Measurements from ENCODE around the gene GRIFIN.

GRIFIN gene

GRCh38 chr7:2484868-2485267 is 8.7 kb upstream of the GRIFIN start:
- DNase-seq (ENCODE audit: insufficient read length, low spot score) (no peak), FAIRE-seq (no peak)
- no peak for TF ChIP-seq POLR2A (IDR thresholded peaks at IDR 0.05; ENCODE audit: low read depth, low read length)

- TF ChIP-seq POLR2A (IDR thresholded peaks at IDR 0.05; ENCODE audit: low read depth, low read length): no peak
- no peak for FAIRE-seq
- no peak for DNase-seq (ENCODE audit: insufficient read length, low spot score)
These were observed 7.3 kb upstream of the GRIFIN start for GRCh38 chr7:2483494-2483893.

- no peak for FAIRE-seq
- no peak for DNase-seq (ENCODE audit: insufficient read length, low spot score)
- TF ChIP-seq POLR2A (IDR thresholded peaks at IDR 0.05; ENCODE audit: low read depth, low read length): no peak
These were observed 6.7 kb upstream of the GRIFIN start for GRCh38 chr7:2482725-2483451.

- no peak for TF ChIP-seq POLR2A (IDR thresholded peaks at IDR 0.05; ENCODE audit: low read depth, low read length)
- DNase-seq (ENCODE audit: insufficient read length, low spot score) (no peak), FAIRE-seq (no peak)
These were observed 5.0 kb upstream of the GRIFIN start for GRCh38 chr7:2481195-2481594.

- no peak for FAIRE-seq
- no peak for DNase-seq (ENCODE audit: insufficient read length, low spot score)
- TF ChIP-seq POLR2A (IDR thresholded peaks at IDR 0.05; ENCODE audit: low read depth, low read length): no peak
These were observed 3.8 kb upstream of the GRIFIN start for GRCh38 chr7:2480070-2480408.

GRCh38 chr7:2479276-2480069 is 3.3 kb upstream of the GRIFIN start:
- DNase-seq (ENCODE audit: insufficient read length, low spot score): no peak
- TF ChIP-seq POLR2A (IDR thresholded peaks at IDR 0.05; ENCODE audit: low read depth, low read length): no peak
- no peak for FAIRE-seq

- no peak for FAIRE-seq
- DNase-seq (ENCODE audit: insufficient read length, low spot score): peak; percentile 87
- TF ChIP-seq POLR2A (IDR thresholded peaks at IDR 0.05; ENCODE audit: low read depth, low read length): no peak; the same call in 1 of the 2 replicates
These were observed 2.6 kb upstream of the GRIFIN start for GRCh38 chr7:2478800-2479199.

GRCh38 chr7:2478399-2478785 is 2.2 kb upstream of the GRIFIN start:
- peak; percentile 100 for DNase-seq (ENCODE audit: insufficient read length, low spot score)
- FAIRE-seq: peak; percentile 20

GRCh38 chr7:2477447-2478398 is 1.5 kb upstream of the GRIFIN start:
- peak; percentile 98 for DNase-seq (ENCODE audit: insufficient read length, low spot score)
- FAIRE-seq: no peak
- TF ChIP-seq POLR2A (IDR thresholded peaks at IDR 0.05; ENCODE audit: low read depth, low read length): no peak

More at GRCh38 chr7:2478399-2478785, 2.2 kb upstream of the GRIFIN start:
- TF ChIP-seq POLR2A (IDR thresholded peaks at IDR 0.05; ENCODE audit: low read depth, low read length): no peak; the same call in 1 of the 2 replicates

- DNase-seq (ENCODE audit: insufficient read length, low spot score) (no peak), FAIRE-seq (no peak)
- no peak for TF ChIP-seq POLR2A (IDR thresholded peaks at IDR 0.05; ENCODE audit: low read depth, low read length)
These were observed 713 bp upstream of the GRIFIN start for GRCh38 chr7:2476776-2477446.

GRCh38 chr7:2475678-2476015 is 551 bp downstream of the GRIFIN start:
- DNase-seq (ENCODE audit: insufficient read length, low spot score) (no peak), FAIRE-seq (no peak)
- no peak for TF ChIP-seq POLR2A (IDR thresholded peaks at IDR 0.05; ENCODE audit: low read depth, low read length)

- FAIRE-seq (no peak), DNase-seq (ENCODE audit: insufficient read length, low spot score) (no peak)
- no peak for TF ChIP-seq POLR2A (IDR thresholded peaks at IDR 0.05; ENCODE audit: low read depth, low read length)
These were observed 1.2 kb downstream of the GRIFIN start for GRCh38 chr7:2474813-2475677.

- FAIRE-seq (no peak), DNase-seq (ENCODE audit: insufficient read length, low spot score) (no peak)
- TF ChIP-seq POLR2A (IDR thresholded peaks at IDR 0.05; ENCODE audit: low read depth, low read length): no peak
These were observed 2.0 kb downstream of the GRIFIN start for GRCh38 chr7:2474224-2474623.
